HepG2 (cell line): ENCODE data around the gene CHRM5.

Experiments used
- ETV6 ChIP-seq: sonication (generic); formaldehyde crosslinking; conservative IDR thresholded peaks from 2 replicates; pipeline ENCODE4 v1.4.0; 2020; ENCODE audit warnings: missing genetic modification reagents
- KDM1A ChIP-seq: IDR thresholded peaks from 2 replicates; pipeline ENCODE4 v1.6.1; 2016; ENCODE audit warnings: missing compliant biosample characterization
- NFE2L2 ChIP-seq: fragments of 150-350 bp; IDR thresholded peaks from 2 replicates; pipeline ENCODE4 v1.6.1; 2014; ENCODE audit warnings: low read length
- POLR2A ChIP-seq, 2 experiments: IDR thresholded peaks; 2 replicates each; pipeline ENCODE4 v1.6.1; 2011; ENCODE audit warnings: low read depth in 2 of 2, low read length in 2 of 2, mild to moderate bottlenecking in 1 of 2, moderate library complexity in 1 of 2; ENCODE audit not compliant: insufficient read depth in 1 of 2
- RBM39 ChIP-seq: fragments of 200-400 bp; formaldehyde crosslinking; IDR thresholded peaks from one replicate; pipeline ENCODE4 v1.6.1; 2018; ENCODE audit warnings: antibody characterized with exemption, mild to moderate bottlenecking, low read depth, low read length; ENCODE audit not compliant: poor library complexity, severe bottlenecking
- TARDBP ChIP-seq: sonication (generic); formaldehyde crosslinking; IDR thresholded peaks from 2 replicates; pipeline ENCODE4 v1.8.0; 2022; ENCODE audit warnings: mild to moderate bottlenecking, missing genetic modification reagents
- TEAD2 ChIP-seq: sonication (generic); formaldehyde crosslinking; IDR thresholded peaks from 2 replicates; pipeline ENCODE4 v1.9.0; 2021; ENCODE audit warnings: missing genetic modification reagents
- TF ChIP-seq, protein P1 (sequence below): sonication (generic); formaldehyde crosslinking; IDR thresholded peaks from 2 replicates; pipeline ENCODE4 v1.9.0; 2022; ENCODE audit warnings: missing genetic modification reagents, mild to moderate bottlenecking, borderline replicate concordance
- TF ChIP-seq, protein P2 (sequence below): sonication (generic); formaldehyde crosslinking; IDR thresholded peaks from 2 replicates; pipeline ENCODE4 v1.5.0; 2020; ENCODE audit warnings: mild to moderate bottlenecking, missing genetic modification reagents, moderate library complexity
- TF ChIP-seq, protein P3 (sequence below): sonication (generic); formaldehyde crosslinking; conservative IDR thresholded peaks from 2 replicates; pipeline ENCODE4 v1.4.0; 2020; ENCODE audit warnings: missing genetic modification reagents
- TF ChIP-seq, protein P4 (sequence below): sonication (generic); formaldehyde crosslinking; IDR thresholded peaks from 2 replicates; pipeline ENCODE4 v1.4.0; 2020; ENCODE audit warnings: missing genetic modification reagents, mild to moderate bottlenecking, borderline replicate concordance
- TF ChIP-seq, protein P5 (sequence below), 2 experiments: sonication (generic) in 1 of 2; formaldehyde crosslinking in 1 of 2; IDR thresholded peaks; 2 replicates each; pipeline versions ENCODE4 v1.4.0 to v1.6.1; 2016 to 2020; ENCODE audit warnings: borderline replicate concordance in 1 of 2, low read depth in 1 of 2, mild to moderate bottlenecking in 1 of 2, missing genetic modification reagents in 1 of 2
- TF ChIP-seq, protein P6 (sequence below): IDR thresholded peaks from 2 replicates; pipeline ENCODE4 v1.4.0; 2020; ENCODE audit warnings: mild to moderate bottlenecking, missing genetic modification reagents

DNA sequence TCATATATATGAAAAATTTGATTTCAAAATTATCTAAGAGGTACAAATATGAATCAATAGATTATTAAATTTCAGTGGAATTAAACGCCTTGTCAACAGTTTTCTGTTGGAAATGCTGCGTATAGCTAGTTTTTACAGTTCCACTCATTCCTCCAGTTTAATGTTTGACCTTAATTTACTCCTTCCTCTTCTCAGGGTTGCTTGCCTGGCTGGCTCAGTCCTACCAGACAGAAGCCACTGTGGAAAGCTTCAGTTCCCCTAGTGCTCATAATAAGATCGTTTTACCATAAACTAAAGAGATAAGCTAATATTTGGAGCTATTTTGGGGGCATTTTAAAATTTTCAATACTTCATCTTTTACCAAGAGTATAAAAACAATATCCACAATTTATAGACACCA is 110.6 kb downstream of the CHRM5 start:
- TF ChIP-seq, protein P1, sequence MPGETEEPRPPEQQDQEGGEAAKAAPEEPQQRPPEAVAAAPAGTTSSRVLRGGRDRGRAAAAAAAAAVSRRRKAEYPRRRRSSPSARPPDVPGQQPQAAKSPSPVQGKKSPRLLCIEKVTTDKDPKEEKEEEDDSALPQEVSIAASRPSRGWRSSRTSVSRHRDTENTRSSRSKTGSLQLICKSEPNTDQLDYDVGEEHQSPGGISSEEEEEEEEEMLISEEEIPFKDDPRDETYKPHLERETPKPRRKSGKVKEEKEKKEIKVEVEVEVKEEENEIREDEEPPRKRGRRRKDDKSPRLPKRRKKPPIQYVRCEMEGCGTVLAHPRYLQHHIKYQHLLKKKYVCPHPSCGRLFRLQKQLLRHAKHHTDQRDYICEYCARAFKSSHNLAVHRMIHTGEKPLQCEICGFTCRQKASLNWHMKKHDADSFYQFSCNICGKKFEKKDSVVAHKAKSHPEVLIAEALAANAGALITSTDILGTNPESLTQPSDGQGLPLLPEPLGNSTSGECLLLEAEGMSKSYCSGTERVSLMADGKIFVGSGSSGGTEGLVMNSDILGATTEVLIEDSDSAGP (CRISPR knock-in tag) = no peak
- no peak for TF ChIP-seq RBM39
- TF ChIP-seq, protein P2, sequence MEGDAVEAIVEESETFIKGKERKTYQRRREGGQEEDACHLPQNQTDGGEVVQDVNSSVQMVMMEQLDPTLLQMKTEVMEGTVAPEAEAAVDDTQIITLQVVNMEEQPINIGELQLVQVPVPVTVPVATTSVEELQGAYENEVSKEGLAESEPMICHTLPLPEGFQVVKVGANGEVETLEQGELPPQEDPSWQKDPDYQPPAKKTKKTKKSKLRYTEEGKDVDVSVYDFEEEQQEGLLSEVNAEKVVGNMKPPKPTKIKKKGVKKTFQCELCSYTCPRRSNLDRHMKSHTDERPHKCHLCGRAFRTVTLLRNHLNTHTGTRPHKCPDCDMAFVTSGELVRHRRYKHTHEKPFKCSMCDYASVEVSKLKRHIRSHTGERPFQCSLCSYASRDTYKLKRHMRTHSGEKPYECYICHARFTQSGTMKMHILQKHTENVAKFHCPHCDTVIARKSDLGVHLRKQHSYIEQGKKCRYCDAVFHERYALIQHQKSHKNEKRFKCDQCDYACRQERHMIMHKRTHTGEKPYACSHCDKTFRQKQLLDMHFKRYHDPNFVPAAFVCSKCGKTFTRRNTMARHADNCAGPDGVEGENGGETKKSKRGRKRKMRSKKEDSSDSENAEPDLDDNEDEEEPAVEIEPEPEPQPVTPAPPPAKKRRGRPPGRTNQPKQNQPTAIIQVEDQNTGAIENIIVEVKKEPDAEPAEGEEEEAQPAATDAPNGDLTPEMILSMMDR (CRISPR knock-in tag) = no peak
- TF ChIP-seq, protein P3, sequence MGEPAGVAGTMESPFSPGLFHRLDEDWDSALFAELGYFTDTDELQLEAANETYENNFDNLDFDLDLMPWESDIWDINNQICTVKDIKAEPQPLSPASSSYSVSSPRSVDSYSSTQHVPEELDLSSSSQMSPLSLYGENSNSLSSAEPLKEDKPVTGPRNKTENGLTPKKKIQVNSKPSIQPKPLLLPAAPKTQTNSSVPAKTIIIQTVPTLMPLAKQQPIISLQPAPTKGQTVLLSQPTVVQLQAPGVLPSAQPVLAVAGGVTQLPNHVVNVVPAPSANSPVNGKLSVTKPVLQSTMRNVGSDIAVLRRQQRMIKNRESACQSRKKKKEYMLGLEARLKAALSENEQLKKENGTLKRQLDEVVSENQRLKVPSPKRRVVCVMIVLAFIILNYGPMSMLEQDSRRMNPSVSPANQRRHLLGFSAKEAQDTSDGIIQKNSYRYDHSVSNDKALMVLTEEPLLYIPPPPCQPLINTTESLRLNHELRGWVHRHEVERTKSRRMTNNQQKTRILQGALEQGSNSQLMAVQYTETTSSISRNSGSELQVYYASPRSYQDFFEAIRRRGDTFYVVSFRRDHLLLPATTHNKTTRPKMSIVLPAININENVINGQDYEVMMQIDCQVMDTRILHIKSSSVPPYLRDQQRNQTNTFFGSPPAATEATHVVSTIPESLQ (CRISPR knock-in tag) = no peak
- no peak for TF ChIP-seq TARDBP (CRISPR knock-in tag)
- no peak for TF ChIP-seq POLR2A (IDR thresholded peaks at IDR 0.05; ENCODE audit: insufficient read depth in 1 of 2, low read depth in 2 of 2, low read length in 2 of 2)
- TF ChIP-seq, protein P4, sequence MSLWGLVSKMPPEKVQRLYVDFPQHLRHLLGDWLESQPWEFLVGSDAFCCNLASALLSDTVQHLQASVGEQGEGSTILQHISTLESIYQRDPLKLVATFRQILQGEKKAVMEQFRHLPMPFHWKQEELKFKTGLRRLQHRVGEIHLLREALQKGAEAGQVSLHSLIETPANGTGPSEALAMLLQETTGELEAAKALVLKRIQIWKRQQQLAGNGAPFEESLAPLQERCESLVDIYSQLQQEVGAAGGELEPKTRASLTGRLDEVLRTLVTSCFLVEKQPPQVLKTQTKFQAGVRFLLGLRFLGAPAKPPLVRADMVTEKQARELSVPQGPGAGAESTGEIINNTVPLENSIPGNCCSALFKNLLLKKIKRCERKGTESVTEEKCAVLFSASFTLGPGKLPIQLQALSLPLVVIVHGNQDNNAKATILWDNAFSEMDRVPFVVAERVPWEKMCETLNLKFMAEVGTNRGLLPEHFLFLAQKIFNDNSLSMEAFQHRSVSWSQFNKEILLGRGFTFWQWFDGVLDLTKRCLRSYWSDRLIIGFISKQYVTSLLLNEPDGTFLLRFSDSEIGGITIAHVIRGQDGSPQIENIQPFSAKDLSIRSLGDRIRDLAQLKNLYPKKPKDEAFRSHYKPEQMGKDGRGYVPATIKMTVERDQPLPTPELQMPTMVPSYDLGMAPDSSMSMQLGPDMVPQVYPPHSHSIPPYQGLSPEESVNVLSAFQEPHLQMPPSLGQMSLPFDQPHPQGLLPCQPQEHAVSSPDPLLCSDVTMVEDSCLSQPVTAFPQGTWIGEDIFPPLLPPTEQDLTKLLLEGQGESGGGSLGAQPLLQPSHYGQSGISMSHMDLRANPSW (CRISPR knock-in tag) = no peak
- TF ChIP-seq KDM1A = no peak
- TF ChIP-seq, protein P5, sequence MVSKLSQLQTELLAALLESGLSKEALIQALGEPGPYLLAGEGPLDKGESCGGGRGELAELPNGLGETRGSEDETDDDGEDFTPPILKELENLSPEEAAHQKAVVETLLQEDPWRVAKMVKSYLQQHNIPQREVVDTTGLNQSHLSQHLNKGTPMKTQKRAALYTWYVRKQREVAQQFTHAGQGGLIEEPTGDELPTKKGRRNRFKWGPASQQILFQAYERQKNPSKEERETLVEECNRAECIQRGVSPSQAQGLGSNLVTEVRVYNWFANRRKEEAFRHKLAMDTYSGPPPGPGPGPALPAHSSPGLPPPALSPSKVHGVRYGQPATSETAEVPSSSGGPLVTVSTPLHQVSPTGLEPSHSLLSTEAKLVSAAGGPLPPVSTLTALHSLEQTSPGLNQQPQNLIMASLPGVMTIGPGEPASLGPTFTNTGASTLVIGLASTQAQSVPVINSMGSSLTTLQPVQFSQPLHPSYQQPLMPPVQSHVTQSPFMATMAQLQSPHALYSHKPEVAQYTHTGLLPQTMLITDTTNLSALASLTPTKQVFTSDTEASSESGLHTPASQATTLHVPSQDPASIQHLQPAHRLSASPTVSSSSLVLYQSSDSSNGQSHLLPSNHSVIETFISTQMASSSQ (IDR thresholded peaks at IDR 0.05; ENCODE audit: low read depth) = no peak
- TF ChIP-seq, protein P5 (CRISPR knock-in tag; IDR thresholded peaks at IDR 0.05; ENCODE audit: borderline replicate concordance) = no peak
- no peak for TF ChIP-seq TEAD2 (CRISPR knock-in tag)
- TF ChIP-seq, protein P6, sequence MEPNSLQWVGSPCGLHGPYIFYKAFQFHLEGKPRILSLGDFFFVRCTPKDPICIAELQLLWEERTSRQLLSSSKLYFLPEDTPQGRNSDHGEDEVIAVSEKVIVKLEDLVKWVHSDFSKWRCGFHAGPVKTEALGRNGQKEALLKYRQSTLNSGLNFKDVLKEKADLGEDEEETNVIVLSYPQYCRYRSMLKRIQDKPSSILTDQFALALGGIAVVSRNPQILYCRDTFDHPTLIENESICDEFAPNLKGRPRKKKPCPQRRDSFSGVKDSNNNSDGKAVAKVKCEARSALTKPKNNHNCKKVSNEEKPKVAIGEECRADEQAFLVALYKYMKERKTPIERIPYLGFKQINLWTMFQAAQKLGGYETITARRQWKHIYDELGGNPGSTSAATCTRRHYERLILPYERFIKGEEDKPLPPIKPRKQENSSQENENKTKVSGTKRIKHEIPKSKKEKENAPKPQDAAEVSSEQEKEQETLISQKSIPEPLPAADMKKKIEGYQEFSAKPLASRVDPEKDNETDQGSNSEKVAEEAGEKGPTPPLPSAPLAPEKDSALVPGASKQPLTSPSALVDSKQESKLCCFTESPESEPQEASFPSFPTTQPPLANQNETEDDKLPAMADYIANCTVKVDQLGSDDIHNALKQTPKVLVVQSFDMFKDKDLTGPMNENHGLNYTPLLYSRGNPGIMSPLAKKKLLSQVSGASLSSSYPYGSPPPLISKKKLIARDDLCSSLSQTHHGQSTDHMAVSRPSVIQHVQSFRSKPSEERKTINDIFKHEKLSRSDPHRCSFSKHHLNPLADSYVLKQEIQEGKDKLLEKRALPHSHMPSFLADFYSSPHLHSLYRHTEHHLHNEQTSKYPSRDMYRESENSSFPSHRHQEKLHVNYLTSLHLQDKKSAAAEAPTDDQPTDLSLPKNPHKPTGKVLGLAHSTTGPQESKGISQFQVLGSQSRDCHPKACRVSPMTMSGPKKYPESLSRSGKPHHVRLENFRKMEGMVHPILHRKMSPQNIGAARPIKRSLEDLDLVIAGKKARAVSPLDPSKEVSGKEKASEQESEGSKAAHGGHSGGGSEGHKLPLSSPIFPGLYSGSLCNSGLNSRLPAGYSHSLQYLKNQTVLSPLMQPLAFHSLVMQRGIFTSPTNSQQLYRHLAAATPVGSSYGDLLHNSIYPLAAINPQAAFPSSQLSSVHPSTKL (CRISPR knock-in tag) = no peak
- TF ChIP-seq ETV6 (CRISPR knock-in tag) = no peak
- TF ChIP-seq NFE2L2 = no peak
